ENCODE results near the gene FBN3. TPM values are rescaled to one million over a fixed set of nuclear protein-coding genes. Genes with fewer than 3 reads are reported as not detected.
A peak's percentile ranks its signal among the peaks of the same experiment; 100 is the strongest.

The FBN3 gene
- not detected for total RNA-seq

GRCh38 chr19:8149261-8150094 is at the start of gene FBN3:
FBN3 (minus strand) TSS chr19:8149592; CDS start chr19:8147480, 2,112 bp downstream.
- H3K4me1 ChIP-seq, result peaks cover 0 to 5% of the 10 kb centered on the region in 2 donors
- intact Hi-C loops (cut with DNase I), result no loop called here

GRCh38 chr19:8196271-8196927 is 47.0 kb upstream of the FBN3 start:
- H3K4me3 ChIP-seq, result no peak overlapping the region
- DNase-seq (ENCODE audit: low spot score in 2 of 2), result no peak
- intact Hi-C loops (cut with DNase I), result no loop called here
- H3K36me3 ChIP-seq, result no peaks in the 10 kb centered on the region
- no peaks in the 10 kb centered on the region for H3K27me3 ChIP-seq
- H3K9me3 ChIP-seq, result no peaks in the 10 kb centered on the region
- TF ChIP-seq CTCF (IDR thresholded peaks at IDR 0.05), result no peak
- H3K27ac ChIP-seq, result no peak overlapping the region
- H3K4me1 ChIP-seq, result no peaks in the 10 kb centered on the region

More at GRCh38 chr19:8149261-8150094, at the start of gene FBN3:
- H3K27me3 ChIP-seq, result peaks cover 11% of the 10 kb centered on the region
- DNase-seq (ENCODE audit: low spot score in 2 of 2), result no peak
- TF ChIP-seq CTCF (IDR thresholded peaks at IDR 0.05), result no peak
- no peaks in the 10 kb centered on the region for H3K9me3 ChIP-seq
- peak within 1 kb of the TSS in 1 of 2 donors; percentile 5 for H3K4me3 ChIP-seq
- H3K27ac ChIP-seq, result no peak within 1 kb of the TSS
- no peaks in the 10 kb centered on the region for H3K36me3 ChIP-seq

GRCh38 chr19:8194528-8195267 is 45.3 kb upstream of the FBN3 start:
- no peak for TF ChIP-seq CTCF (IDR thresholded peaks at IDR 0.05)
- Histone ChIP-seq H3K27ac (no peak overlapping the region), H3K9me3 (no peaks in the 10 kb centered on the region), H3K4me3 (peak overlapping the region in 1 of 2 donors; percentile 9), H3K4me1 (no peaks in the 10 kb centered on the region), H3K36me3 (no peaks in the 10 kb centered on the region), H3K27me3 (no peaks in the 10 kb centered on the region)
- no peak for DNase-seq (ENCODE audit: low spot score in 2 of 2)
- intact Hi-C loops (cut with DNase I), result no loop called here

GRCh38 chr19:8192221-8192820 is 42.9 kb upstream of the FBN3 start:
- H3K36me3 ChIP-seq, result no peaks in the 10 kb centered on the region
- H3K9me3 ChIP-seq, result no peaks in the 10 kb centered on the region
- no peaks in the 10 kb centered on the region for H3K27me3 ChIP-seq
- no peaks in the 10 kb centered on the region for H3K4me1 ChIP-seq
- intact Hi-C loops (cut with DNase I), result no loop called here
- DNase-seq (ENCODE audit: low spot score in 2 of 2), result no peak
- TF ChIP-seq CTCF (IDR thresholded peaks at IDR 0.05), result no peak
- no peak overlapping the region for H3K27ac ChIP-seq
- no peak overlapping the region for H3K4me3 ChIP-seq

GRCh38 chr19:8185343-8186068 is 36.1 kb upstream of the FBN3 start:
- DNase-seq (ENCODE audit: low spot score in 2 of 2), result no peak
- intact Hi-C loops (cut with DNase I), result no loop called here
- H3K27me3 ChIP-seq, result no peaks in the 10 kb centered on the region
- H3K9me3 ChIP-seq, result no peaks in the 10 kb centered on the region
- no peak overlapping the region for H3K27ac ChIP-seq
- no peaks in the 10 kb centered on the region for H3K4me1 ChIP-seq
- no peaks in the 10 kb centered on the region for H3K36me3 ChIP-seq
- no peak for TF ChIP-seq CTCF (IDR thresholded peaks at IDR 0.05)
- no peak overlapping the region for H3K4me3 ChIP-seq
